Daoy (cell line): ENCODE data around the gene TBCD. TPM values are rescaled to one million over a fixed set of nuclear protein-coding genes. Genes with fewer than 3 reads are reported as not detected.

Source experiments
- DNase-seq: peaks from one replicate; pipeline ENCODE4 v3.0.0-alpha.2; 2015; ENCODE audit warnings: low read depth
- total RNA-seq: library from RNA; depleted of rRNA; stranded (reverse); fragments of >200 nt; shearing (Covaris generic); gene quantifications from 2 replicates; pipeline ENCODE4 v1.2.3, GENCODE V29; 2014

TBCD gene
- total RNA-seq, 1 experiment from 2014 or later = 23.0 TPM

- DNase-seq = no peak
Observed at GRCh38 chr17:82937411-82938371, 185.8 kb downstream of the TBCD start.

- DNase-seq = no peak
Observed at GRCh38 chr17:82938486-82938872, 186.6 kb downstream of the TBCD start.

- no peak for DNase-seq
Observed at GRCh38 chr17:82938873-82939620, 187.2 kb downstream of the TBCD start.

- DNase-seq = no peak
Observed at GRCh38 chr17:82939621-82940135, 187.8 kb downstream of the TBCD start.

GRCh38 chr17:82940226-82941020 lies 188.6 kb downstream of the TBCD start:
- DNase-seq = no peak

GRCh38 chr17:82941021-82942001 lies 189.4 kb downstream of the TBCD start:
- DNase-seq = no peak

GRCh38 chr17:82942166-82943130 lies 190.6 kb downstream of the TBCD start:
- no peak for DNase-seq

- DNase-seq = no peak
Observed at GRCh38 chr17:82943339-82943738, 191.5 kb downstream of the TBCD start.

GRCh38 chr17:82943751-82944150 lies 191.9 kb downstream of the TBCD start:
- no peak for DNase-seq

- DNase-seq = no peak
Observed at GRCh38 chr17:82944990-82945389, 193.1 kb downstream of the TBCD start.

GRCh38 chr17:82946081-82946480 lies 194.2 kb downstream of the TBCD start:
- DNase-seq = no peak

- no peak for DNase-seq
Observed at GRCh38 chr17:82947051-82947991, 195.5 kb downstream of the TBCD start.

GRCh38 chr17:82948081-82948511 lies 196.2 kb downstream of the TBCD start:
- DNase-seq = no peak

GRCh38 chr17:82948957-82949356 lies 197.1 kb downstream of the TBCD start:
- DNase-seq = no peak

- no peak for DNase-seq
Observed at GRCh38 chr17:82949361-82949760, 197.5 kb downstream of the TBCD start.

- DNase-seq = no peak
Observed at GRCh38 chr17:82949984-82950383, 198.1 kb downstream of the TBCD start.

GRCh38 chr17:82950525-82951102 lies 198.7 kb downstream of the TBCD start:
- no peak for DNase-seq

- no peak for DNase-seq
Observed at GRCh38 chr17:82952019-82952418, 200.2 kb downstream of the TBCD start.
